ENCODE results near the gene HMGN1. TPM values are rescaled to one million over a fixed set of nuclear protein-coding genes. Genes with fewer than 3 reads are reported as not detected.

Gene HMGN1
- total RNA-seq, 1 experiment from 2014 or later = 335 TPM

DNA sequence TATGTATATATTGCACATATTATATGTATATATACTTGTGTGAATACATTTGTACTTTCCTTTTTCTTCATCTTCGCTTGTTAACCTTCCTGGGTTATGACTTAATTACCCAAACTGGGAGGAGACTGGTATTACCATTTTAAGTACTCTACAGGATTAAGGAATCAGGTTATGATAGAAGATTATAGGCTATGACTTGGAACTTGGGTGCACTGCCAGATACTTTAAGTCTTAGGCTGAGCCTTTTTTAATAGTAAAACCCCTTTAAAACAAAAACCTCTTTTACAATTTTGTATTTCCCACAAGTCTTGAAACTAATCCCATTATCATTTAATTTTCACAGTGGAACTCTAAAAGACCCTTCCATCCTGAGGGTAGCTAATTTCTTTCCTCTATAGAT is 41.4 kb downstream of the HMGN1 start:
- peaks cover 13% of the 10 kb centered on the region; the same call in 1 of the 2 replicates for H3K36me3 ChIP-seq (ENCODE audit: low read depth, low read length)
- H3K27me3 ChIP-seq (ENCODE audit: low read length) = no peaks in the 10 kb centered on the region
- BruUV-seq (replicated peaks) = no TSS peak
- H2AFZ ChIP-seq (ENCODE audit: low read length) = no peak overlapping the region
- H3K27ac ChIP-seq (ENCODE audit: low read length) = no peak overlapping the region
- TF ChIP-seq EZH2phosphoT487 (IDR thresholded peaks at IDR 0.05; ENCODE audit: borderline replicate concordance, low read length) (no peak), EZH2 (IDR thresholded peaks at IDR 0.05; ENCODE audit: low read length, unreplicated experiment) (no peak)
- TF ChIP-seq, protein P1, sequence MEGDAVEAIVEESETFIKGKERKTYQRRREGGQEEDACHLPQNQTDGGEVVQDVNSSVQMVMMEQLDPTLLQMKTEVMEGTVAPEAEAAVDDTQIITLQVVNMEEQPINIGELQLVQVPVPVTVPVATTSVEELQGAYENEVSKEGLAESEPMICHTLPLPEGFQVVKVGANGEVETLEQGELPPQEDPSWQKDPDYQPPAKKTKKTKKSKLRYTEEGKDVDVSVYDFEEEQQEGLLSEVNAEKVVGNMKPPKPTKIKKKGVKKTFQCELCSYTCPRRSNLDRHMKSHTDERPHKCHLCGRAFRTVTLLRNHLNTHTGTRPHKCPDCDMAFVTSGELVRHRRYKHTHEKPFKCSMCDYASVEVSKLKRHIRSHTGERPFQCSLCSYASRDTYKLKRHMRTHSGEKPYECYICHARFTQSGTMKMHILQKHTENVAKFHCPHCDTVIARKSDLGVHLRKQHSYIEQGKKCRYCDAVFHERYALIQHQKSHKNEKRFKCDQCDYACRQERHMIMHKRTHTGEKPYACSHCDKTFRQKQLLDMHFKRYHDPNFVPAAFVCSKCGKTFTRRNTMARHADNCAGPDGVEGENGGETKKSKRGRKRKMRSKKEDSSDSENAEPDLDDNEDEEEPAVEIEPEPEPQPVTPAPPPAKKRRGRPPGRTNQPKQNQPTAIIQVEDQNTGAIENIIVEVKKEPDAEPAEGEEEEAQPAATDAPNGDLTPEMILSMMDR (conservative IDR thresholded peaks at IDR 0.05; ENCODE audit: low read depth, low read length) = no peak
- H3K9me3 ChIP-seq (ENCODE audit: low read length) = no peaks in the 10 kb centered on the region
- ChIA-PET POLR2A (ENCODE audit: unreplicated experiment) (no interaction called here), CTCF (no interaction called here)
- no peak for DNase-seq
- no peak for ATAC-seq
- no peaks in the 10 kb centered on the region for H3K9me2 ChIP-seq (replicated peaks; ENCODE audit: low read length)
- no peaks in the 10 kb centered on the region for H3F3A ChIP-seq (ENCODE audit: low read length, unreplicated experiment)
- peaks cover 10% of the 10 kb centered on the region; the same call in 1 of the 2 replicates for H4K20me1 ChIP-seq (ENCODE audit: low read length)
- H3K9ac ChIP-seq (ENCODE audit: low read length) = no peak overlapping the region
- no peak overlapping the region for H3K4me2 ChIP-seq (ENCODE audit: low read length)
- intact Hi-C loops (cut with micrococcal nuclease) = no loop called here
- H3K4me1 ChIP-seq (ENCODE audit: insufficient read depth, low read length) = peaks cover 8% of the 10 kb centered on the region
- peaks cover 58% of the 10 kb centered on the region for H3K79me2 ChIP-seq (ENCODE audit: low read length)
- no peak overlapping the region for H3K4me3 ChIP-seq (ENCODE audit: low read length)

DNA sequence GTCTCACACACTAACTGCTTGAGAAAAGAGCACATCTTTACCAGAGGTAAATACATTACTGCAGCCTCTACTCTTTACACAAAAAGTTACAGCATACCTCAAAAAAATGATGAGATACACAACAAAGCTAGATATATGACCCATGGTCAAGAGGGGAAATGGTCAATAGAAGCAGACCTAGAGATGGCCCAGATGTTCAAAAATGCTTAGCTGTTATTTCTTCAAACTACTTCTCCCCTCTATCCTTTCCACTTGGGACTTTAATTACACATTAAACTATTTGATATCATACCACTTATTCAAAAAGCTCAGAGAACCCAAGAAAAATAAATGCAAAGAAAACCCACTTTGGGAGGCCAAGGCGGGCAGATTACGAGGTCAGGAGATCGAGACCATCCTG is 48.3 kb downstream of the HMGN1 start:
- H3F3A ChIP-seq (ENCODE audit: low read length, unreplicated experiment) = no peaks in the 10 kb centered on the region
- H3K27ac ChIP-seq (ENCODE audit: low read length) = no peak overlapping the region
- intact Hi-C loops (cut with micrococcal nuclease) = no loop called here
- H3K4me3 ChIP-seq (ENCODE audit: low read length) = no peak overlapping the region
- no peak overlapping the region for H3K4me2 ChIP-seq (ENCODE audit: low read length)
- BruUV-seq (replicated peaks) = no TSS peak
- H3K9me2 ChIP-seq (replicated peaks; ENCODE audit: low read length) = no peaks in the 10 kb centered on the region
- ChIA-PET CTCF (no interaction called here), POLR2A (ENCODE audit: unreplicated experiment) (no interaction called here)
- no peaks in the 10 kb centered on the region for H4K20me1 ChIP-seq (ENCODE audit: low read length)
- no peak overlapping the region for H2AFZ ChIP-seq (ENCODE audit: low read length)
- no peaks in the 10 kb centered on the region for H3K27me3 ChIP-seq (ENCODE audit: low read length)
- TF ChIP-seq EZH2phosphoT487 (IDR thresholded peaks at IDR 0.05; ENCODE audit: borderline replicate concordance, low read length) = no peak
- TF ChIP-seq EZH2 (IDR thresholded peaks at IDR 0.05; ENCODE audit: low read length, unreplicated experiment) = no peak
- TF ChIP-seq, protein P1 (conservative IDR thresholded peaks at IDR 0.05; ENCODE audit: low read depth, low read length) = no peak
- no peak overlapping the region for H3K9ac ChIP-seq (ENCODE audit: low read length)
- H3K79me2 ChIP-seq (ENCODE audit: low read length) = peaks cover 38% of the 10 kb centered on the region
- H3K36me3 ChIP-seq (ENCODE audit: low read depth, low read length) = peaks cover 24% of the 10 kb centered on the region
- ATAC-seq (no peak), DNase-seq (no peak)
- no peaks in the 10 kb centered on the region for H3K9me3 ChIP-seq (ENCODE audit: low read length)
- H3K4me1 ChIP-seq (ENCODE audit: insufficient read depth, low read length) = no peaks in the 10 kb centered on the region

- POLR2A ChIA-PET (ENCODE audit: unreplicated experiment) = no interaction called here
- BruUV-seq (replicated peaks) = TSS peak; percentile 7
Observed at GRCh38 chr21:39296891-39297290, 52.0 kb downstream of the HMGN1 start.

More at GRCh38 chr21:39296891-39297290, 52.0 kb downstream of the HMGN1 start:
- ATAC-seq = no peak
- Histone ChIP-seq H3K79me2 (ENCODE audit: low read length) (peaks cover 28% of the 10 kb centered on the region), H3K4me2 (ENCODE audit: low read length) (no peak overlapping the region), H4K20me1 (ENCODE audit: low read length) (no peaks in the 10 kb centered on the region), H3K9me3 (ENCODE audit: low read length) (no peaks in the 10 kb centered on the region), H3K9ac (ENCODE audit: low read length) (no peak overlapping the region), H2AFZ (ENCODE audit: low read length) (no peak overlapping the region), H3K4me1 (ENCODE audit: insufficient read depth, low read length) (no peaks in the 10 kb centered on the region), H3K4me3 (ENCODE audit: low read length) (no peak overlapping the region), H3K27ac (ENCODE audit: low read length) (no peak overlapping the region), H3F3A (ENCODE audit: low read length, unreplicated experiment) (peaks cover 4% of the 10 kb centered on the region), H3K27me3 (ENCODE audit: low read length) (no peaks in the 10 kb centered on the region), H3K36me3 (ENCODE audit: low read depth, low read length) (peaks cover 46% of the 10 kb centered on the region), H3K9me2 (replicated peaks; ENCODE audit: low read length) (no peaks in the 10 kb centered on the region)
- DNase-seq = no peak
- intact Hi-C loops (cut with micrococcal nuclease) = loop anchor here (5.0 kb wide), 1 partner anchor 85 kb away; no protein-coding TSS in a partner anchor
- CTCF ChIA-PET = no interaction called here
- TF ChIP-seq, protein P1 (conservative IDR thresholded peaks at IDR 0.05; ENCODE audit: low read depth, low read length) = no peak
- TF ChIP-seq EZH2phosphoT487 (IDR thresholded peaks at IDR 0.05; ENCODE audit: borderline replicate concordance, low read length) (no peak), EZH2 (IDR thresholded peaks at IDR 0.05; ENCODE audit: low read length, unreplicated experiment) (no peak)

All from PC-3 (cell line).